SH-SY5Y (cell line): Measurements from ENCODE around the gene FMO2.

ENCODE experiments used
- GATA2 ChIP-seq: IDR thresholded peaks from 2 replicates; pipeline ENCODE4 v1.6.1; 2011; ENCODE audit warnings: mild to moderate bottlenecking, low read depth, low read length
- GATA3 ChIP-seq: IDR thresholded peaks from 2 replicates; pipeline ENCODE4 v1.6.1; 2011; ENCODE audit warnings: low read depth, mild to moderate bottlenecking, low read length, moderate library complexity

- TF ChIP-seq GATA3 = no peak
- no peak for TF ChIP-seq GATA2
Measured at GRCh38 chr1:171195767-171196166, 10.7 kb downstream of the FMO2 start.
